H9 (cell line): Measurements from ENCODE around the gene SMARCA2. TPM values are rescaled to one million over a fixed set of nuclear protein-coding genes. Genes with fewer than 3 reads are reported as not detected.
"Not testable (repeated sequence)": the region's sequence is repeated elsewhere in the genome, so short reads cannot be mapped to it uniquely, and the experiment has no call there.

ENCODE experiments used
- DNase-seq: peaks from one replicate; pipeline ENCODE4 v3.0.0-alpha.2; 2017
- H2AFZ ChIP-seq: one replicate; pipeline ENCODE4 v1.6.1; 2013; ENCODE audit warnings: mild to moderate bottlenecking, low read length, control low read depth, moderate library complexity
- H2AK5ac ChIP-seq: 2 replicates; pipeline ENCODE4 v1.6.1; 2013; ENCODE audit warnings: low read length, control low read depth, mixed read lengths; ENCODE audit not compliant: insufficient read length
- H2BK120ac ChIP-seq: one replicate; pipeline ENCODE4 v1.6.1; 2013; ENCODE audit warnings: low read depth, mild to moderate bottlenecking, low read length, control low read depth, inconsistent platforms; ENCODE audit not compliant: poor library complexity, severe bottlenecking
- H2BK12ac ChIP-seq: 2 replicates; pipeline ENCODE4 v1.6.1; 2013; ENCODE audit warnings: low read length, control low read depth, mixed read lengths, low read depth; ENCODE audit not compliant: insufficient read length
- H2BK15ac ChIP-seq: 2 replicates; pipeline ENCODE4 v1.6.1; 2013; ENCODE audit warnings: low read depth, low read length, control low read depth
- H2BK20ac ChIP-seq: one replicate; pipeline ENCODE4 v1.6.1; 2013; ENCODE audit warnings: low read depth, mild to moderate bottlenecking, low read length, control low read depth, inconsistent platforms; ENCODE audit not compliant: poor library complexity, severe bottlenecking
- H2BK5ac ChIP-seq: 2 replicates; pipeline ENCODE4 v1.6.1; 2013; ENCODE audit warnings: low read length, control low read depth, mixed read lengths; ENCODE audit not compliant: insufficient read length
- H3K14ac ChIP-seq: 2 replicates; pipeline ENCODE4 v1.6.1; 2013; ENCODE audit warnings: low read length, control low read depth; ENCODE audit not compliant: insufficient read depth
- H3K18ac ChIP-seq: 2 replicates; pipeline ENCODE4 v1.6.1; 2013; ENCODE audit warnings: low read depth, mild to moderate bottlenecking, mixed read lengths, low read length, control low read depth; ENCODE audit not compliant: insufficient read length
- H3K23ac ChIP-seq: 2 replicates; pipeline ENCODE4 v1.6.1; 2013; ENCODE audit warnings: low read length, control low read depth, mixed read lengths, low read depth; ENCODE audit not compliant: insufficient read length
- H3K23me2 ChIP-seq: 2 replicates; pipeline ENCODE4 v1.6.1; 2013; ENCODE audit warnings: low read depth, mild to moderate bottlenecking, mixed read lengths, low read length, control low read depth; ENCODE audit not compliant: insufficient read length, poor library complexity, severe bottlenecking
- H3K27ac ChIP-seq: 2 replicates; pipeline ENCODE4 v1.5.1; 2013; ENCODE audit warnings: low read length, control low read depth, mixed read lengths, low read depth; ENCODE audit not compliant: insufficient read length
- H3K27me3 ChIP-seq: 2 replicates; pipeline ENCODE4 v1.6.1; 2013; ENCODE audit warnings: low read length, control low read depth, inconsistent platforms; ENCODE audit not compliant: insufficient read depth
- H3K4ac ChIP-seq: 2 replicates; pipeline ENCODE4 v1.6.1; 2013; ENCODE audit warnings: low read depth, mild to moderate bottlenecking, control low read depth, inconsistent platforms, low read length, moderate library complexity
- H3K4me1 ChIP-seq: 2 replicates; pipeline ENCODE4 v1.6.1; 2013; ENCODE audit warnings: low read length, control low read depth, inconsistent platforms; ENCODE audit not compliant: insufficient read depth
- H3K4me2 ChIP-seq: 2 replicates; pipeline ENCODE4 v1.6.1; 2013; ENCODE audit warnings: low read length, control low read depth, mixed read lengths; ENCODE audit not compliant: insufficient read length, insufficient read depth
- H3K56ac ChIP-seq: 2 replicates; pipeline ENCODE4 v1.6.1; 2013; ENCODE audit warnings: low read depth, mild to moderate bottlenecking, mixed read lengths, low read length, control low read depth; ENCODE audit not compliant: insufficient read length
- H3K79me1 ChIP-seq: 2 replicates; pipeline ENCODE4 v1.6.1; 2013; ENCODE audit warnings: low read depth, mild to moderate bottlenecking, moderate library complexity, low read length, control low read depth, inconsistent platforms; ENCODE audit not compliant: insufficient read depth, poor library complexity, severe bottlenecking
- H3K79me2 ChIP-seq: 2 replicates; pipeline ENCODE4 v1.6.1; 2013; ENCODE audit warnings: low read length, control low read depth, inconsistent platforms; ENCODE audit not compliant: insufficient read depth
- H3K9ac ChIP-seq: 2 replicates; pipeline ENCODE4 v1.6.1; 2013; ENCODE audit warnings: low read length, control low read depth, mixed read lengths; ENCODE audit not compliant: insufficient read length; ENCODE audit errors: extremely low read depth
- H3K9me3 ChIP-seq: one replicate; pipeline ENCODE4 v1.6.1; 2013; ENCODE audit warnings: low read depth, low read length, inconsistent platforms; ENCODE audit not compliant: control insufficient read depth
- H3T11ph ChIP-seq: one replicate; pipeline ENCODE4 v1.6.1; 2013; ENCODE audit warnings: mild to moderate bottlenecking, low read length, control low read depth, inconsistent platforms
- H4K20me1 ChIP-seq: one replicate; pipeline ENCODE4 v1.6.1; 2013; ENCODE audit not compliant: control insufficient read depth, insufficient read length, insufficient read depth
- H4K5ac ChIP-seq: 2 replicates; pipeline ENCODE4 v1.6.1; 2013; ENCODE audit warnings: low read depth, mild to moderate bottlenecking, mixed read lengths, low read length, control low read depth; ENCODE audit not compliant: insufficient read length
- H4K8ac ChIP-seq: replicated peaks from 2 replicates; pipeline ENCODE4 v1.6.1; 2013; ENCODE audit warnings: low read length, control low read depth, mixed read lengths, low read depth; ENCODE audit not compliant: insufficient read length
- H4K91ac ChIP-seq: 2 replicates; pipeline ENCODE4 v1.6.1; 2013; ENCODE audit warnings: low read depth, mild to moderate bottlenecking, moderate library complexity, mixed read lengths, low read length, control low read depth; ENCODE audit not compliant: insufficient read length
- H3K27ac Mint-ChIP-seq, 3 experiments: 2 replicates in 2 of 3; 3 replicates in 1 of 3; pipeline ENCODE4 v1.8.0; 2020 to 2021; ENCODE audit warnings: mixed read lengths in 3 of 3, mild to moderate bottlenecking in 1 of 3, moderate library complexity in 1 of 3
- H3K27me3 Mint-ChIP-seq: 2 replicates; pipeline ENCODE4 v1.8.0; 2021; ENCODE audit warnings: low read depth, mild to moderate bottlenecking, moderate library complexity, mixed read lengths
- H3K36me3 Mint-ChIP-seq, 3 experiments: 2 replicates in 2 of 3; 3 replicates in 1 of 3; pipeline ENCODE4 v1.8.0; 2020 to 2021; ENCODE audit warnings: low read depth in 3 of 3, mixed read lengths in 3 of 3; ENCODE audit not compliant: insufficient read depth in 1 of 3
- H3K4me1 Mint-ChIP-seq, 2 experiments: 2 replicates each; pipeline ENCODE4 v1.8.0; 2020; ENCODE audit warnings: mixed read lengths in 2 of 2
- H3K4me3 Mint-ChIP-seq, 2 experiments: 2 replicates in 1 of 2; 3 replicates in 1 of 2; pipeline ENCODE4 v1.8.0; 2020 to 2021; ENCODE audit warnings: mild to moderate bottlenecking in 2 of 2, mixed read lengths in 2 of 2, moderate library complexity in 1 of 2
- H3K9me3 Mint-ChIP-seq, 2 experiments: 2 replicates in 1 of 2; 3 replicates in 1 of 2; pipeline ENCODE4 v1.8.0; 2020; ENCODE audit warnings: mild to moderate bottlenecking in 2 of 2, mixed read lengths in 2 of 2, moderate library complexity in 1 of 2
- total RNA-seq: library from RNA; stranded (reverse); gene quantifications from 2 replicates; pipeline ENCODE4 v1.2.1, GENCODE V29; 2021
- TF ChIP-seq, protein P1 (sequence below): fragments of 200-600 bp; sonication (generic); conservative IDR thresholded peaks from 3 replicates; pipeline ENCODE4 v1.8.0; 2021; ENCODE audit warnings: antibody characterized with exemption, mild to moderate bottlenecking

SMARCA2 gene
- total RNA-seq, 1 experiment from 2014 or later: 15.3 TPM

DNA sequence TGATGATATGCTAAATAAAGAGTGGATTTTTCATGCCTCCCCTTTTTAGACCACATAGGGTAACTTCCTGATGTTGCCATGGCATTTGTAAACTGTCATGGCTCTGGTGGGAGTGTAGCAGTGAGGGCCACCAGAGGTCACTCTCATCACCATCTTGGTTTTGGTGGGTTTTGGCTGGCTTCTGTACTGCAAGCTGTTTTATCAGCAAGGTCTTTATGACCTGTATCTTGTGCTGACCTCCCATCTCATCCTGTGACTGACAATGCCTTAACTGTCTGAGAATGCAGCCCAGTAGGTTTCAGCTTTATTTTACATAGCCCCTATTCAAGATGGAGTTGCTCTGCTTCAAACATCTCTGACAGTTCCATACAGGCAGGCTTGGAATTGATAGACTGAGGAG is 131.6 kb downstream of the SMARCA2 start:
- not testable (repeated sequence) for H3K27me3 ChIP-seq, H3K9me3 ChIP-seq, H4K20me1 ChIP-seq, H3K14ac ChIP-seq, H3K4me2 ChIP-seq, H2BK15ac ChIP-seq, H4K91ac ChIP-seq, H3K4me1 ChIP-seq, H2BK5ac ChIP-seq, H3K79me2 ChIP-seq, H2BK12ac ChIP-seq, H3K9ac ChIP-seq, H3K9me3 Mint-ChIP-seq, H2BK20ac ChIP-seq, H3K79me1 ChIP-seq, H3K23me2 ChIP-seq, H4K5ac ChIP-seq, H3K27me3 Mint-ChIP-seq, H3T11ph ChIP-seq, H3K27ac ChIP-seq, H3K18ac ChIP-seq, H3K4ac ChIP-seq, H2AK5ac ChIP-seq, H3K56ac ChIP-seq, H3K23ac ChIP-seq, H2AFZ ChIP-seq, H4K8ac ChIP-seq, H3K4me3 Mint-ChIP-seq, H2BK120ac ChIP-seq
- Mint-ChIP-seq H3K27ac (0 out of 7 replicates have a peak overlapping the region, but pooled peaks of 1 of the 3 experiments have one; percentile 22), H3K4me1 (peaks cover 17 to 23% of the 10 kb centered on the region in 2 experiments), H3K36me3 (peaks cover 2 to 10% (median 4%) of the 10 kb centered on the region in 3 experiments; a peak in 5 of 7 replicates)
- TF ChIP-seq, protein P1, sequence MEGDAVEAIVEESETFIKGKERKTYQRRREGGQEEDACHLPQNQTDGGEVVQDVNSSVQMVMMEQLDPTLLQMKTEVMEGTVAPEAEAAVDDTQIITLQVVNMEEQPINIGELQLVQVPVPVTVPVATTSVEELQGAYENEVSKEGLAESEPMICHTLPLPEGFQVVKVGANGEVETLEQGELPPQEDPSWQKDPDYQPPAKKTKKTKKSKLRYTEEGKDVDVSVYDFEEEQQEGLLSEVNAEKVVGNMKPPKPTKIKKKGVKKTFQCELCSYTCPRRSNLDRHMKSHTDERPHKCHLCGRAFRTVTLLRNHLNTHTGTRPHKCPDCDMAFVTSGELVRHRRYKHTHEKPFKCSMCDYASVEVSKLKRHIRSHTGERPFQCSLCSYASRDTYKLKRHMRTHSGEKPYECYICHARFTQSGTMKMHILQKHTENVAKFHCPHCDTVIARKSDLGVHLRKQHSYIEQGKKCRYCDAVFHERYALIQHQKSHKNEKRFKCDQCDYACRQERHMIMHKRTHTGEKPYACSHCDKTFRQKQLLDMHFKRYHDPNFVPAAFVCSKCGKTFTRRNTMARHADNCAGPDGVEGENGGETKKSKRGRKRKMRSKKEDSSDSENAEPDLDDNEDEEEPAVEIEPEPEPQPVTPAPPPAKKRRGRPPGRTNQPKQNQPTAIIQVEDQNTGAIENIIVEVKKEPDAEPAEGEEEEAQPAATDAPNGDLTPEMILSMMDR: peak; percentile 77
- DNase-seq: peak; percentile 57
